Endothelial cell of umbilical vein (primary cell): ENCODE measurements around the gene NUP62. TPM values are rescaled to one million over a fixed set of nuclear protein-coding genes. Genes with fewer than 3 reads are reported as not detected.

Experiments used
- BruUV-seq: library from RNA; stranded (reverse); fragments of 400-500 nt; replicated peaks from 2 replicates; lab custom pipeline; 2021; lab: Mats Ljungman, UMichigan
- CTCF ChIA-PET: fragments of 300-600, 350-600 bp; sonication (Branson Sonifier 250); formaldehyde crosslinking; loops from one replicate; lab custom pipeline; 2021; ENCODE audit warnings: antibody characterized with exemption, inconsistent platforms; lab: Charles Lee
- POLR2A ChIA-PET: fragments of 300-600, 350-600 bp; sonication (Branson Sonifier 250); formaldehyde crosslinking; loops from one replicate; lab custom pipeline; 2021; ENCODE audit warnings: antibody characterized with exemption, inconsistent platforms; lab: Charles Lee
- DNase-seq: peaks from one replicate; pipeline ENCODE4 v3.0.0-alpha.2; 2011; ENCODE audit warnings: low read depth, low spot score
- FAIRE-seq: peaks from 2 replicates; lab custom pipeline; 2011; peaks lifted over from hg19 to GRCh38; lab: Jason Lieb, UNC
- H2AFZ ChIP-seq: 2 replicates; pipeline ENCODE4 v1.6.0; 2012; ENCODE audit warnings: low read depth, low read length, control low read depth, inconsistent platforms
- H3K27ac ChIP-seq: 2 replicates; pipeline ENCODE4 v1.5.1; 2011; ENCODE audit warnings: low read depth, mild to moderate bottlenecking, control low read depth, low read length, moderate library complexity; ENCODE audit not compliant: insufficient read depth
- H3K27me3 ChIP-seq, 2 experiments: 2 replicates each; pipeline versions ENCODE4 v1.6.0 to v1.6.1; 2011; ENCODE audit warnings: low read length in 2 of 2, mixed read lengths in 1 of 2; ENCODE audit not compliant: control insufficient read depth in 2 of 2, insufficient read depth in 2 of 2
- H3K36me3 ChIP-seq, 2 experiments: 2 replicates in 1 of 2; 3 replicates in 1 of 2; pipeline ENCODE4 v1.5.1; 2011; ENCODE audit warnings: low read length in 2 of 2, mild to moderate bottlenecking in 1 of 2, moderate library complexity in 1 of 2; ENCODE audit not compliant: control insufficient read depth in 2 of 2, insufficient read depth in 2 of 2; ENCODE audit errors: extremely low read depth in 1 of 2
- H3K4me1 ChIP-seq: 3 replicates; pipeline ENCODE4 v1.5.1; 2011; ENCODE audit warnings: mild to moderate bottlenecking, low read length; ENCODE audit not compliant: control insufficient read depth, insufficient read depth; ENCODE audit errors: extremely low read depth
- H3K4me2 ChIP-seq: 2 replicates; pipeline ENCODE4 v1.6.1; 2011; ENCODE audit warnings: low read length, control low read depth, mixed read lengths; ENCODE audit not compliant: insufficient read depth
- H3K4me3 ChIP-seq, 3 experiments: fragments of 200-600 bp in 1 of 3; sonication (generic), shearing (Covaris generic) in 1 of 3; replicated peaks in 1 of 3; 2 replicates each; pipeline ENCODE4 v1.5.1; 2011 to 2016; ENCODE audit warnings: control low read depth in 3 of 3, low read length in 3 of 3, mild to moderate bottlenecking in 2 of 3, inconsistent platforms in 1 of 3, low read depth in 1 of 3, moderate library complexity in 1 of 3; ENCODE audit not compliant: insufficient read depth in 1 of 3
- H3K79me2 ChIP-seq: 2 replicates; pipeline ENCODE4 v1.6.0; 2012; ENCODE audit warnings: low read length, inconsistent platforms; ENCODE audit not compliant: control insufficient read depth, insufficient read depth
- H3K9ac ChIP-seq: replicated peaks from 2 replicates; pipeline ENCODE3; 2011; ENCODE audit warnings: low read length, control low read depth; ENCODE audit not compliant: insufficient read depth; ENCODE audit errors: extremely low read depth
- H3K9me1 ChIP-seq: replicated peaks from 3 replicates; pipeline ENCODE4 v1.6.0; 2011; ENCODE audit warnings: mild to moderate bottlenecking, low read length; ENCODE audit not compliant: control insufficient read depth, insufficient read depth; ENCODE audit errors: extremely low read depth
- H3K9me3 ChIP-seq: replicated peaks from 2 replicates; pipeline ENCODE4 v1.5.1; 2012; ENCODE audit warnings: low read length, inconsistent platforms; ENCODE audit not compliant: control insufficient read depth, insufficient read depth
- H4K20me1 ChIP-seq: replicated peaks from 2 replicates; pipeline ENCODE3; 2011; ENCODE audit warnings: mild to moderate bottlenecking, low read length; ENCODE audit not compliant: control insufficient read depth, insufficient read depth; ENCODE audit errors: extremely low read depth
- FOS ChIP-seq: IDR thresholded peaks from 2 replicates; pipeline ENCODE4 v1.6.1; 2011; ENCODE audit warnings: mild to moderate bottlenecking, low read length, moderate library complexity, borderline replicate concordance; ENCODE audit not compliant: insufficient read depth
- dilution Hi-C: fragments of 300-500 bp; cut with MboI; formaldehyde crosslinking; loops from one replicate; pipeline ENCODE4 v1.15.0; 2019; ENCODE audit warnings: low sequenced_read_pairs; ENCODE audit not compliant: extremely low pct_ligation_motif_present
- intact Hi-C: fragments of 100-400 bp; cut with micrococcal nuclease; formaldehyde crosslinking; loops from one replicate; pipeline ENCODE4 v1.10.0; 2022
- polyA plus RNA-seq, 4 experiments: library from polyadenylated mRNA; depleted of rRNA in 3 of 4; stranded (reverse) in 3 of 4; unstranded in 1 of 4; fragments of >200 nt; gene quantifications; 2 replicates each; pipeline versions ENCODE4 v1.2.1 to v1.2.3, GENCODE V29; 2011 to 2012; ENCODE audit warnings: missing spikeins in 1 of 4
- total RNA-seq: library from RNA; stranded (reverse); gene quantifications from 2 replicates; pipeline ENCODE4 v1.2.3, GENCODE V29; 2021
- TF ChIP-seq, protein P1 (sequence below), 2 donors: IDR thresholded peaks; 1 replicate in 1 of 2; 2 replicates in 1 of 2; pipeline ENCODE4 v1.5.1; 2011; ENCODE audit warnings: low read length in 2 of 2, mild to moderate bottlenecking in 2 of 2, moderate library complexity in 2 of 2, control low read depth in 1 of 2, inconsistent platforms in 1 of 2, low read depth in 1 of 2; ENCODE audit not compliant: insufficient read depth in 1 of 2; ENCODE audit errors: extremely low read depth in 1 of 2

NUP62 gene
- total and polyA plus RNA-seq, 2 donors (not counting 3 experiments of a cell fraction or from before 2014, with no cell fraction given) = 32.0 to 93.7 TPM

DNA sequence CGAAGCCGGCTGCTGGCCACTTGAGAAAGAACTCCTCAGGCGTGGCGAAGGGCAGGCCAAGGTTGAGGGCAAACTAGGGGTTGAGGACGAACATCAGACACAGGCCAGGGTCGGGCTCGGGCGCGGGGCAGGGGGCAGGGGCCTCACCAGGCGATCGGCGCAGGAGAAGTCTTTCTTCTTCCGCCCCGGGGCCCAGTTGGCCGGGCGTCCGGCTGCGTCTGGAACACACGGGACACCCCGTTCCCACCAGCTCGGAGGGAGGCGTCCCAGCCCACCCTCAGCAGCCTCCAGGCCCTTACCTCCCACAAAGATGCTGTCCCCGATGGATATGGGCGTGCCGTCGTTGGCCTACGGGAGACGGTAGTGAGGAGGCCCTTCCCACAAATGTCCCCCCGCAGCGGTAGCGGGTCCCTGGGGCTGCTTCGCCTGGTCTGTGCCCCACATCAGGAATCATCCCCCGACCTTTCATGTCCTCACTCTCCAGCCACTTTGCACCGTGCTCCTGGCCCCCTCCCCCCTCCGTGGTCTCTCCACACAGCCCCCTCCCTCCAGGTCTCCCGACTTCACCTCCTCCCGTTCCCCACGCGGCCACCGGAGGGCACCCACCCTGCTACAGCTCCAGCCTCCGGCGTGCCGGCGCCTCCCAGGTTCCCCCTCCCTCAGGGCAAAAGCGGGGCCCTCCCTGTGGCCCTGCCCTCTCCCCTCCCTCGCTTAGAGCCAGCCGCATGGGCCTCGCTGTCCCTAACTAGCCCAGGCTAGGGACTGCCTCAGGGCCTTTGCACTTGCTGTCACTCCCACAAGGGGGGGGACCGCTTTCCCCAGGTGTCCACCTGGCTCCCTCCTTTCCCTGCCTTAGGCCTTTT, 66.7 kb downstream of the NUP62 start:
- Histone ChIP-seq H3K9me3 (no peaks in the 10 kb centered on the region), H3K79me2 (peaks cover 26% of the 10 kb centered on the region), H4K20me1 (no peaks in the 10 kb centered on the region), H3K4me3 (no peak overlapping the region), H3K27ac (no peak overlapping the region), H2AFZ (no peak overlapping the region), H3K4me1 (peaks cover 22% of the 10 kb centered on the region), H3K4me2 (no peak overlapping the region), H3K27me3 (no peaks in the 10 kb centered on the region), H3K36me3 (peaks cover 13 to 46% of the 10 kb centered on the region in 2 experiments), H3K9ac (no peak overlapping the region), H3K9me1 (no peaks in the 10 kb centered on the region)
- no peak for DNase-seq
- POLR2A ChIA-PET = no interaction called here
- dilution Hi-C loops (no loop called here), intact Hi-C loops (no loop called here)
- CTCF ChIA-PET = no interaction called here
- no TSS peak for BruUV-seq
- FAIRE-seq = no peak
- TF ChIP-seq FOS = no peak
- TF ChIP-seq, protein P1, sequence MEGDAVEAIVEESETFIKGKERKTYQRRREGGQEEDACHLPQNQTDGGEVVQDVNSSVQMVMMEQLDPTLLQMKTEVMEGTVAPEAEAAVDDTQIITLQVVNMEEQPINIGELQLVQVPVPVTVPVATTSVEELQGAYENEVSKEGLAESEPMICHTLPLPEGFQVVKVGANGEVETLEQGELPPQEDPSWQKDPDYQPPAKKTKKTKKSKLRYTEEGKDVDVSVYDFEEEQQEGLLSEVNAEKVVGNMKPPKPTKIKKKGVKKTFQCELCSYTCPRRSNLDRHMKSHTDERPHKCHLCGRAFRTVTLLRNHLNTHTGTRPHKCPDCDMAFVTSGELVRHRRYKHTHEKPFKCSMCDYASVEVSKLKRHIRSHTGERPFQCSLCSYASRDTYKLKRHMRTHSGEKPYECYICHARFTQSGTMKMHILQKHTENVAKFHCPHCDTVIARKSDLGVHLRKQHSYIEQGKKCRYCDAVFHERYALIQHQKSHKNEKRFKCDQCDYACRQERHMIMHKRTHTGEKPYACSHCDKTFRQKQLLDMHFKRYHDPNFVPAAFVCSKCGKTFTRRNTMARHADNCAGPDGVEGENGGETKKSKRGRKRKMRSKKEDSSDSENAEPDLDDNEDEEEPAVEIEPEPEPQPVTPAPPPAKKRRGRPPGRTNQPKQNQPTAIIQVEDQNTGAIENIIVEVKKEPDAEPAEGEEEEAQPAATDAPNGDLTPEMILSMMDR (IDR thresholded peaks at IDR 0.05; ENCODE audit: extremely low read depth in 1 of 2, insufficient read depth in 1 of 2, low read depth in 1 of 2, low read length in 2 of 2) = peak; percentile 24 to 36
